GM10248 (cell line): Measurements from ENCODE around the gene ZNF688.

Experiments used
- CTCF ChIA-PET: fragments of 300-600 bp; sonication (Branson Sonifier 250); formaldehyde crosslinking; extraction: SDS; loops from one replicate; lab custom pipeline; 2021; ENCODE audit warnings: antibody characterized with exemption; lab: Yijun Ruan, JAX
- POLR2A ChIA-PET: fragments of 350-650 bp; sonication (Branson Sonifier 250); formaldehyde crosslinking; extraction: SDS; loops from one replicate; lab custom pipeline; 2020; ENCODE audit warnings: antibody characterized with exemption; lab: Yijun Ruan, JAX
- DNase-seq: peaks from one replicate; pipeline ENCODE4 v3.0.0; 2012; ENCODE audit errors: extremely low spot score
- TF ChIP-seq, protein P1 (sequence below): IDR thresholded peaks from 2 replicates; pipeline ENCODE4 v1.5.1; 2012; ENCODE audit warnings: mild to moderate bottlenecking, low read depth; ENCODE audit errors: extremely low read depth, missing control alignments, control extremely low read depth

ZNF688 gene

DNA sequence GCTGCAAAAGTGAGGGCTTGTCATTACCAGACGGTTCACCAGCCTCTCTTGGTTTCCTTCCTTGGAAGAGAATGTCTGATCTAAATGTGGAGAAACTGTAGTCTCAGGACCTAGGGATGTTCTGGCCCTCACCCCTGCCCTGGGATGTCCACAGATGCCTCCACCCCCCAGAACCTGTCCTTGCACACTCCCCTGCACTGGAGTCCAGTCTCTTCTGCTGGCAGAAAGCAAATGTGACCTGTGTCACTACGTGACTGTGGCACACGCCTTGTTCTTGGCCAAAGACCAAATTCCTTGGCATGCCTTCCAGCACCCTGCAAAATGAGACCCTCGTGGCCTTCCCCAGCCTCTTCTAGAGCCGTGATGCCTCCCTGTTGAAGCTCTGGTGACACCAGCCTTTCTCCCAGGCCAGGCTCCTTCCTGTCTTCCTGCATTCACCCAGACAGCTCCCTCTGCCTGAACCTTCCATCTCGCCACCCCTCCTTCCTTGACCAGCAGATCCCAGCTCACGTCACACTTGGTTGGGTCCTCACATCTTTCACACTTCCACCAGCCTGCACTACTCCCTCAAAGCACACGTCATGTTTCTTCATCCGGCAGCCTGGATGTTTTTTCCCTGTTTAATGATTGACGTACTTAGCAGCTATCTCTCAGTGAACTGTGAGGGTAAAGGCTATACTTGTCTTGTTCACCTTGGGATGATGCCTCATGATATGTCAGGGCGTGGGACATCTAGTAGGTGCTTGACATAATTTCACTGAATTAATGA, 49.5 kb downstream of the ZNF688 start:
- ChIA-PET POLR2A (no interaction called here), CTCF (interaction anchor here (1.8 kb wide), 1 partner anchor 13 kb away, joined by 8 read pairs; the partner anchor contains the start of gene ZNF747)
- no peak for DNase-seq
- TF ChIP-seq, protein P1, sequence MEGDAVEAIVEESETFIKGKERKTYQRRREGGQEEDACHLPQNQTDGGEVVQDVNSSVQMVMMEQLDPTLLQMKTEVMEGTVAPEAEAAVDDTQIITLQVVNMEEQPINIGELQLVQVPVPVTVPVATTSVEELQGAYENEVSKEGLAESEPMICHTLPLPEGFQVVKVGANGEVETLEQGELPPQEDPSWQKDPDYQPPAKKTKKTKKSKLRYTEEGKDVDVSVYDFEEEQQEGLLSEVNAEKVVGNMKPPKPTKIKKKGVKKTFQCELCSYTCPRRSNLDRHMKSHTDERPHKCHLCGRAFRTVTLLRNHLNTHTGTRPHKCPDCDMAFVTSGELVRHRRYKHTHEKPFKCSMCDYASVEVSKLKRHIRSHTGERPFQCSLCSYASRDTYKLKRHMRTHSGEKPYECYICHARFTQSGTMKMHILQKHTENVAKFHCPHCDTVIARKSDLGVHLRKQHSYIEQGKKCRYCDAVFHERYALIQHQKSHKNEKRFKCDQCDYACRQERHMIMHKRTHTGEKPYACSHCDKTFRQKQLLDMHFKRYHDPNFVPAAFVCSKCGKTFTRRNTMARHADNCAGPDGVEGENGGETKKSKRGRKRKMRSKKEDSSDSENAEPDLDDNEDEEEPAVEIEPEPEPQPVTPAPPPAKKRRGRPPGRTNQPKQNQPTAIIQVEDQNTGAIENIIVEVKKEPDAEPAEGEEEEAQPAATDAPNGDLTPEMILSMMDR: no peak

DNA sequence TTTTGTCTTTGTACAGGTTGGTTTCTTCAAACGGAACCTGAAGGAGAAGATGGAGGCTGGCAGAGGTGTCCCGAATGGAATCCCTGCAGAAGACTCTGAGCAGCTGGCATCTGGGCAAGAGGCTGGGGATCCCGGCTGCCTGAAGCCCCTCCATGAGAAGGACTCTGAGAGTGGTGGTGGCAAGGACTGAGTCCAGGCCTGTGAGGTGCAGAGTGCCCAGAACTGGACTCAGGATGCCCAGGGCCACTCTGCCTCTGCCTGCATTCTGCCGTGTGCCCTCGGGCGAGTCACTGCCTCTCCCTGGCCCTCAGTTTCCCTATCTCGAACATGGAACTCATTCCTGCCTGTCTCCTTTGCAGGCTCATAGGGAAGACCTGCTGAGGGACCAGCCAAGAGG, 50.0 kb downstream of the ZNF688 start:
- TF ChIP-seq, protein P1: no peak
- ChIA-PET CTCF (interaction anchor here (1.8 kb wide), 1 partner anchor 14 kb away, joined by 8 read pairs; the partner anchor contains the start of gene ZNF747), POLR2A (no interaction called here)

More for the DNA sequence above, 50.0 kb downstream of the ZNF688 start:
- DNase-seq: no peak
